Frontal cortex (tissue), 4 donors: ENCODE data around the gene RASA3. TPM values are rescaled to one million over a fixed set of nuclear protein-coding genes. Genes with fewer than 3 reads are reported as not detected.
"Not testable (repeated sequence)": the region's sequence is repeated elsewhere in the genome, so short reads cannot be mapped to it uniquely, and the experiment has no call there.

Source experiments
- DNase-seq, 2 donors: peaks; one replicate each; pipeline ENCODE4 v3.0.0; 2012; ENCODE audit warnings: low spot score in 2 of 2
- FAIRE-seq: peaks from 2 replicates; lab custom pipeline; 2012; peaks lifted over from hg19 to GRCh38; lab: Jason Lieb, UNC
- total RNA-seq: library from RNA; depleted of rRNA; stranded (reverse); fragments of >200 nt; gene quantifications from one replicate; pipeline ENCODE4 v1.2.3, GENCODE V29; 2014
- donor health status: control.
- donor health status: control.
- donor health status: control.

Gene RASA3
- total RNA-seq, 1 donor from 2014 or later, result 12.6 TPM

- DNase-seq (no peak), FAIRE-seq (no peak)
Measured at GRCh38 chr13:114155926-114156883, 23.8 kb upstream of the RASA3 start.

- FAIRE-seq (no peak), DNase-seq (no peak)
Measured at GRCh38 chr13:114155320-114155719, 22.9 kb upstream of the RASA3 start.

GRCh38 chr13:114154476-114154875 lies 22.1 kb upstream of the RASA3 start:
- no peak for DNase-seq
- FAIRE-seq, result no peak

GRCh38 chr13:114153485-114154080 lies 21.2 kb upstream of the RASA3 start:
- FAIRE-seq, result no peak
- no peak for DNase-seq

GRCh38 chr13:114152831-114153371 lies 20.5 kb upstream of the RASA3 start:
- DNase-seq (no peak), FAIRE-seq (no peak)

GRCh38 chr13:114152285-114152645 lies 19.8 kb upstream of the RASA3 start:
- DNase-seq (no peak), FAIRE-seq (no peak)

- no peak for DNase-seq
Measured at GRCh38 chr13:114151565-114152284, 19.3 kb upstream of the RASA3 start.

GRCh38 chr13:114151031-114151430 lies 18.6 kb upstream of the RASA3 start:
- FAIRE-seq, result no peak
- no peak for DNase-seq

More at GRCh38 chr13:114151565-114152284, 19.3 kb upstream of the RASA3 start:
- FAIRE-seq, result no peak

- DNase-seq (no peak), FAIRE-seq (no peak)
Measured at GRCh38 chr13:114149774-114150740, 17.6 kb upstream of the RASA3 start.

- not testable (repeated sequence) for FAIRE-seq, DNase-seq
Measured at GRCh38 chr13:114148886-114149285, 16.5 kb upstream of the RASA3 start.

GRCh38 chr13:114148521-114148855 lies 16.1 kb upstream of the RASA3 start:
- FAIRE-seq (no peak), DNase-seq (no peak)

GRCh38 chr13:114147803-114148520 lies 15.5 kb upstream of the RASA3 start:
- no peak for FAIRE-seq
- no peak for DNase-seq

- no peak for FAIRE-seq
Measured at GRCh38 chr13:114146629-114147028, 14.2 kb upstream of the RASA3 start.

GRCh38 chr13:114146173-114146572 lies 13.8 kb upstream of the RASA3 start:
- FAIRE-seq, result no peak
- no peak for DNase-seq

More at GRCh38 chr13:114146629-114147028, 14.2 kb upstream of the RASA3 start:
- no peak for DNase-seq

GRCh38 chr13:114145722-114146121 lies 13.3 kb upstream of the RASA3 start:
- FAIRE-seq (no peak), DNase-seq (no peak)

GRCh38 chr13:114145256-114145655 lies 12.8 kb upstream of the RASA3 start:
- no peak for FAIRE-seq
- DNase-seq, result no peak

- no peak for DNase-seq
- FAIRE-seq, result no peak
Measured at GRCh38 chr13:114144606-114145244, 12.3 kb upstream of the RASA3 start.
